ENCODE results near the gene RABGAP1L. TPM values are rescaled to one million over a fixed set of nuclear protein-coding genes. Genes with fewer than 3 reads are reported as not detected.
"Not testable (repeated sequence)": the region's sequence is repeated elsewhere in the genome, so short reads cannot be mapped to it uniquely, and the experiment has no call there.

Gene RABGAP1L
- total RNA-seq, 1 donor from 2014 or later: 83.9 TPM

DNA sequence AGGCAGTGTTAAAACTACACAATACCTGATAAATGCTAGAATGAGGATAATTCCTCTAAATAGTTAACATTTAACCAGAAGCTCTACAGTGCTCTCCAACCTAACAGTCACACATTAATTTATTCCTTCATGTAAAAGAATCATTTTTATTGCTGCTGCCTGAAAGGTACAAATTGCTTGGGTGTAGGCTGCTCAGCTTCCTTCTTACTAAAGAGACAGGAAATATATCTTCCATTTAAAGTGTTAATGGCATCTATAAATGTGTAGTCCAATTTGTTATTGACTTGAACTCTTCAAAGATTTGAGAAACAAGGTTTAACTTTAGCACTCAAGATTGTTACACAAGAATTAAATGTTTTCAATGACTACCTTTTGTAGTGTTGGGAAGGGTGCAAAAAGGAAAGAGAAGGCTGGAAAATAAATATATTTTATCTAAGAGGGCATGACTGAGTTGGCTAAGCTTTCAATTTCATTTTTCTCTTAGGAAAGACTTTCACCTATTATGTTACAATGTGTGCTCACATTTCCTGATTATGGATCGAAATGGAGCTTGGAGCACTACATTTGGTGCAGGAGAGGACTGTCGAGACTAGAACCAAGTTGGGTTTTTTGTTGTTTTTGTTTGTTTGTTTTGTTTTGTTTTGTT, 734.9 kb downstream of the RABGAP1L start:
- Histone ChIP-seq H3K9me3 (no peaks in the 10 kb centered on the region), H3K27ac (no peak overlapping the region), H3K36me3 (no peaks in the 10 kb centered on the region), H3K4me1 (peaks cover 8% of the 10 kb centered on the region), H3K27me3 (ENCODE audit: low read depth) (no peaks in the 10 kb centered on the region), H3K4me3 (no peak overlapping the region)
- DNase-seq (no peak), ATAC-seq (peak; percentile 35 to 75)
- TF ChIP-seq, protein P1, sequence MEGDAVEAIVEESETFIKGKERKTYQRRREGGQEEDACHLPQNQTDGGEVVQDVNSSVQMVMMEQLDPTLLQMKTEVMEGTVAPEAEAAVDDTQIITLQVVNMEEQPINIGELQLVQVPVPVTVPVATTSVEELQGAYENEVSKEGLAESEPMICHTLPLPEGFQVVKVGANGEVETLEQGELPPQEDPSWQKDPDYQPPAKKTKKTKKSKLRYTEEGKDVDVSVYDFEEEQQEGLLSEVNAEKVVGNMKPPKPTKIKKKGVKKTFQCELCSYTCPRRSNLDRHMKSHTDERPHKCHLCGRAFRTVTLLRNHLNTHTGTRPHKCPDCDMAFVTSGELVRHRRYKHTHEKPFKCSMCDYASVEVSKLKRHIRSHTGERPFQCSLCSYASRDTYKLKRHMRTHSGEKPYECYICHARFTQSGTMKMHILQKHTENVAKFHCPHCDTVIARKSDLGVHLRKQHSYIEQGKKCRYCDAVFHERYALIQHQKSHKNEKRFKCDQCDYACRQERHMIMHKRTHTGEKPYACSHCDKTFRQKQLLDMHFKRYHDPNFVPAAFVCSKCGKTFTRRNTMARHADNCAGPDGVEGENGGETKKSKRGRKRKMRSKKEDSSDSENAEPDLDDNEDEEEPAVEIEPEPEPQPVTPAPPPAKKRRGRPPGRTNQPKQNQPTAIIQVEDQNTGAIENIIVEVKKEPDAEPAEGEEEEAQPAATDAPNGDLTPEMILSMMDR (IDR thresholded peaks at IDR 0.05): no peak
- intact Hi-C loops (cut with DNase I): no loop called here

DNA sequence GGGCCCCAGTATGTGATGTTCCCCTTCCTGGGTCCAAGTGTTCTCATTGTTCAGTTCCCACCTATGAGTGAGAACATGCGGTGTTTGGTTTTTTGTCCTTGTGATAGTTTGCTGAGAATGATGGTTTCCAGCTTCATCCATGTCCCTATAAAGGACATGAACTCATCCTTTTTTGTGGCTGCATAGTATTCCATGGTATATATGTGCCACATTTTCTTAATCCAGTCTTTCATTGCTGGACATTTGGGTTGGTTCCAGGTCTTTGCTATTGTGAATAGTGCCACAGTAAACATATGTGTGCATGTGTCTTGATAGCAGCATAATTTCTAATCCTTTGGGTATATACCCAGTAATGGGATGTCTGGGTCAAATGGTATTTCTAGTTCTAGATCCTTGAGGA, 736.3 kb downstream of the RABGAP1L start:
- H3K27ac ChIP-seq; H3K4me1 ChIP-seq; DNase-seq; H3K36me3 ChIP-seq; H3K9me3 ChIP-seq; ATAC-seq; intact Hi-C loops (cut with DNase I); H3K27me3 ChIP-seq (ENCODE audit: low read depth); H3K4me3 ChIP-seq: not testable (repeated sequence)

DNA sequence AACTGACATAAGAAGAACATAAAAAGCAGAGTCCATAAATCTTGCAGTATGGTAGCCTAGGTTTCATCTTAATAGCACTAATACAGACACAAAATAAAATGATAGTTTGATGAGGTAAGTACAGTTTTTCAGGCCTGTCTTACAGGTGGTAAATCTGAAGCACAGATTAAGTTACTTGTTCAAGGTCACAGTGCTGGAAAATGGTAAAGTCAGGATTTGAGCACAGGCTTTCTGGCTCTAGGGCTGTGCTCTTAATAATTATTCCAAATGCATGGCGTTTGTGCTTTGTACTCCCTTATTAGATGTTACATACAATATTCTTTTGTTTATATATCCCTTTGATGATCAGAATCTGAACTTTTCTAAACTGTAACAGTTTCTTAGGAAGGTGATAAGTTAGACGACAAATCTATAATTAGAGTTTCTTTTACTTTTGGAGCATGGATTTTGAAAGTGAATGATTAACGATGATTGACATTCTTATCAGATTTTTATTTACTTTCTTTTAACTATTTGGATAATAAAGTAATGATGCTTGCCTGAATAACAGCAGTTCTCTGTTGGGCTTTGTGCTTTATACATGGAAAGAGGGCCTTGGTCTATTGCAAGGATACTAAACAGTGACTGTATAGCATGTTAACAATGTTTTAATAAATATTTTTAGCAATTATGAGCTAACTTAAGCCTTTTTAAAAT, 738.9 kb downstream of the RABGAP1L start:
- intact Hi-C loops (cut with DNase I): no loop called here
- Histone ChIP-seq H3K27ac (no peak overlapping the region), H3K9me3 (no peaks in the 10 kb centered on the region), H3K4me1 (peaks cover 8% of the 10 kb centered on the region), H3K4me3 (no peak overlapping the region), H3K27me3 (ENCODE audit: low read depth) (no peaks in the 10 kb centered on the region), H3K36me3 (no peaks in the 10 kb centered on the region)
- DNase-seq (no peak), ATAC-seq (no peak)
- TF ChIP-seq, protein P1 (IDR thresholded peaks at IDR 0.05): no peak

DNA sequence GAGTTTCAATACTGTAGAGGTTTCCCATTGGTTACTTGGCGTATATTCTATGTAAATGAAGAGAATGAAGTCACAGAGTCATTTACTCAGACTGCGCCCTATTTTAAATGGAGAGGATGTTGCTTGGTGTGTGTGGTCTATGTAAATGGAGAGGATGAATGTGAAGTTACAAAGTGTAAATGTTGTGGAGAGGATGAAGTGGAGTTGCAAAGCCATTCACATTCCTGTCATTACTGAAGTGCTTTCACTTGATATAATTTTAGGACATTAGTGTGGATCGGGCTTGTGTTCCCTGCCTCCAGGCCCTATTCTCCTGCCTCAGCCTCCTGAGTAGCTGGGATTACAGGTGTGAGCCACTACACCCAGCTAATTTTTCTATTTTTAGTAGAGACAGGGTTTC, 741.0 kb downstream of the RABGAP1L start:
- Histone ChIP-seq H3K27ac (no peak overlapping the region), H3K27me3 (ENCODE audit: low read depth) (no peaks in the 10 kb centered on the region), H3K9me3 (no peaks in the 10 kb centered on the region), H3K4me3 (no peak overlapping the region), H3K36me3 (no peaks in the 10 kb centered on the region), H3K4me1 (no peaks in the 10 kb centered on the region)
- intact Hi-C loops (cut with DNase I): no loop called here
- ATAC-seq (peak; percentile 48 to 68), DNase-seq (no peak)
- TF ChIP-seq, protein P1 (IDR thresholded peaks at IDR 0.05): no peak

- intact Hi-C loops (cut with DNase I): no loop called here
- DNase-seq: no peak
- Histone ChIP-seq H3K27me3 (ENCODE audit: low read depth) (no peaks in the 10 kb centered on the region), H3K9me3 (no peaks in the 10 kb centered on the region), H3K4me3 (no peak overlapping the region), H3K36me3 (no peaks in the 10 kb centered on the region), H3K27ac (no peak overlapping the region), H3K4me1 (no peaks in the 10 kb centered on the region)
- TF ChIP-seq, protein P1 (IDR thresholded peaks at IDR 0.05): no peak
- peak; percentile 12 to 47 for ATAC-seq
Observed at GRCh38 chr1:174902531-174903099, 743.3 kb downstream of the RABGAP1L start.

GRCh38 chr1:174911606-174912005, 752.3 kb downstream of the RABGAP1L start:
- TF ChIP-seq, protein P1 (IDR thresholded peaks at IDR 0.05): no peak
- intact Hi-C loops (cut with DNase I): no loop called here
- H3K9me3 ChIP-seq: no peaks in the 10 kb centered on the region
- no peak overlapping the region for H3K4me3 ChIP-seq
- H3K36me3 ChIP-seq: no peaks in the 10 kb centered on the region
- H3K27me3 ChIP-seq (ENCODE audit: low read depth): no peaks in the 10 kb centered on the region
- no peaks in the 10 kb centered on the region for H3K4me1 ChIP-seq
- no peak overlapping the region for H3K27ac ChIP-seq
- DNase-seq (no peak), ATAC-seq (no peak)
